Measurements from ENCODE around the gene MBOAT1.
"Not testable (repeated sequence)": the region's sequence is repeated elsewhere in the genome, so short reads cannot be mapped to it uniquely, and the experiment has no call there.

Gene MBOAT1

GRCh38 chr6:20202324-20202658 lies 10.0 kb downstream of the MBOAT1 start:
- DNase-seq, result no peak

GRCh38 chr6:20200761-20201630 lies 11.3 kb downstream of the MBOAT1 start:
- no peak for DNase-seq

GRCh38 chr6:20198775-20199174 lies 13.5 kb downstream of the MBOAT1 start:
- no peak for DNase-seq

- DNase-seq, result no peak
Measured at GRCh38 chr6:20198156-20198774, 14.0 kb downstream of the MBOAT1 start.

GRCh38 chr6:20197251-20197650 lies 15.0 kb downstream of the MBOAT1 start:
- no peak for DNase-seq

GRCh38 chr6:20192625-20193024 lies 19.6 kb downstream of the MBOAT1 start:
- DNase-seq, result no peak

- DNase-seq, result no peak
Measured at GRCh38 chr6:20191992-20192391, 20.3 kb downstream of the MBOAT1 start.

GRCh38 chr6:20188630-20189075 lies 23.6 kb downstream of the MBOAT1 start:
- DNase-seq, result no peak

GRCh38 chr6:20186981-20187380 lies 25.3 kb downstream of the MBOAT1 start:
- peak; percentile 28 for DNase-seq

GRCh38 chr6:20183706-20184105 lies 28.6 kb downstream of the MBOAT1 start:
- no peak for DNase-seq

- no peak for DNase-seq
Measured at GRCh38 chr6:20182926-20183521, 29.2 kb downstream of the MBOAT1 start.

GRCh38 chr6:20182069-20182468 lies 30.2 kb downstream of the MBOAT1 start:
- DNase-seq, result no peak

- no peak for DNase-seq
Measured at GRCh38 chr6:20180935-20181334, 31.3 kb downstream of the MBOAT1 start.

GRCh38 chr6:20179287-20180045 lies 32.8 kb downstream of the MBOAT1 start:
- DNase-seq, result not testable (repeated sequence)

GRCh38 chr6:20178327-20178726 lies 33.9 kb downstream of the MBOAT1 start:
- DNase-seq, result no peak

GRCh38 chr6:20175810-20176410 lies 36.4 kb downstream of the MBOAT1 start:
- DNase-seq, result no peak

- DNase-seq, result no peak
Measured at GRCh38 chr6:20173833-20174792, 38.2 kb downstream of the MBOAT1 start.

- DNase-seq, result no peak
Measured at GRCh38 chr6:20172842-20173456, 39.3 kb downstream of the MBOAT1 start.

- DNase-seq, result no peak
Measured at GRCh38 chr6:20170455-20171148, 41.7 kb downstream of the MBOAT1 start.

- DNase-seq, result no peak
Measured at GRCh38 chr6:20169786-20170185, 42.5 kb downstream of the MBOAT1 start.
